HepG2 (cell line): Measurements from ENCODE around the gene CD84.

Source experiments
- YY1 ChIP-seq: IDR thresholded peaks from 2 replicates; pipeline ENCODE4 v1.6.1; 2011; ENCODE audit warnings: low read length, low read depth, moderate library complexity, mild to moderate bottlenecking; ENCODE audit not compliant: insufficient read depth, insufficient replicate concordance
- TF ChIP-seq, protein P1 (sequence below): sonication (generic); formaldehyde crosslinking; conservative IDR thresholded peaks from 2 replicates; pipeline ENCODE4 v1.4.0; 2020; ENCODE audit warnings: missing genetic modification reagents

DNA sequence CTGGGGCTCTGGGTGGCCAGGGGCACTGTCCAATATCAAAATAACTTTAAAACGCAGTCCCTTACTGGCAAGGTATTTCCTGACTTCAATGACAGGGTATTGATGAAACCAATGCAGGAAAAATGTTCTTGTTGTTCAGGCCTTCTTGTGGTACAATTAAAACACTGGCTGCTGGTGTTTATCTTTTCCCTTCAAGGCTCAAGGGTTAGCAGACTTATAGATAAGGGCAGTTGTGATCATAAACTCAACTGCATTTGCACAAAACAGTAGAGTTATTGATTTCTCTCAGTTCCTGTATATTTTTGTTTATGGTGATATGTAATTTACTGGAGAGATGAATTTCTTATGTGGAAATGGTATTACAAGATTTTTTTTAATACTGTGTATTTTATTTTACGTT lies 2.7 kb upstream of the CD84 start:
- no peak for TF ChIP-seq YY1
- TF ChIP-seq, protein P1, sequence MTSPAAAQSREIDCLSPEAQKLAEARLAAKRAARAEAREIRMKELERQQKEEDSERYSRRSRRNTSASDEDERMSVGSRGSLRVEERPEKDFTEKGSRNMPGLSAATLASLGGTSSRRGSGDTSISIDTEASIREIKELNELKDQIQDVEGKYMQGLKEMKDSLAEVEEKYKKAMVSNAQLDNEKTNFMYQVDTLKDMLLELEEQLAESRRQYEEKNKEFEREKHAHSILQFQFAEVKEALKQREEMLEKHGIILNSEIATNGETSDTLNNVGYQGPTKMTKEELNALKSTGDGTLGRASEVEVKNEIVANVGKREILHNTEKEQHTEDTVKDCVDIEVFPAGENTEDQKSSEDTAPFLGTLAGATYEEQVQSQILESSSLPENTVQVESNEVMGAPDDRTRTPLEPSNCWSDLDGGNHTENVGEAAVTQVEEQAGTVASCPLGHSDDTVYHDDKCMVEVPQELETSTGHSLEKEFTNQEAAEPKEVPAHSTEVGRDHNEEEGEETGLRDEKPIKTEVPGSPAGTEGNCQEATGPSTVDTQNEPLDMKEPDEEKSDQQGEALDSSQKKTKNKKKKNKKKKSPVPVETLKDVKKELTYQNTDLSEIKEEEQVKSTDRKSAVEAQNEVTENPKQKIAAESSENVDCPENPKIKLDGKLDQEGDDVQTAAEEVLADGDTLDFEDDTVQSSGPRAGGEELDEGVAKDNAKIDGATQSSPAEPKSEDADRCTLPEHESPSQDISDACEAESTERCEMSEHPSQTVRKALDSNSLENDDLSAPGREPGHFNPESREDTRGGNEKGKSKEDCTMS (CRISPR knock-in tag), result no peak
